ENCODE measurements around the gene MYO3B. TPM values are rescaled to one million over a fixed set of nuclear protein-coding genes. Genes with fewer than 3 reads are reported as not detected.

The MYO3B gene
- total and polyA plus RNA-seq, 2 of the 8 experiments (the other 6 are each of a cell fraction or from before 2014, with no cell fraction given): 0.17 to 0.19 TPM

DNA sequence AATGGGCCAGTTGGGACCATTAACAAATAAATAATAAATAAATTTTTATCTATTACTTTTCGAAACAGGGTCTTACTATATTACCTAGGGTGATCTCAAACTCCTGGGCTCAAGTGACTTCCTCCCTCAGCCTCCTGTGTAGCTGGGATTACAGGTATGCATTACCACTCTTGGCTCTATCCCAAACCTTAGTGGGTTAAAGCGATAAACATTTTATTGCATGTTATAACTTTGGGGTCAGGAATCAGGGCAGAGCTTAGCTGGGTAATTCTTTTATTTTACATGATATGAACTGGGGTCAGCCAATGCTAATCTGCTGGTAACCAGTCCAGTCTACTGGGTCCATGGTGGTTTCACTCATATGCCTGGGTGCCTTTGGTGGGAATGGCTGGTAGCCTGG is 127.8 kb downstream of the MYO3B start:
- 84% methylated on average over 2 of the region's 2 CpGs; no CpG with 5 or more reads in 1 of the 2 experiments for WGBS, 2 experiments (ENCODE audit: extremely low coverage in 1 of 2, insufficient coverage in 1 of 2, insufficient read length in 1 of 2, insufficient replicate concordance in 2 of 2, low coverage in 1 of 2, low lambda C conversion rate in 2 of 2, missing lambda C conversion rate in 1 of 2)
- no peak overlapping the region for H4K8ac ChIP-seq (ENCODE audit: extremely low read depth, insufficient read depth, low read length)
- no peak overlapping the region for H3K27ac ChIP-seq (ENCODE audit: low read depth, low read length)
- no peaks in the 10 kb centered on the region for H3K79me1 ChIP-seq (ENCODE audit: low read depth, low read length)
- no peak overlapping the region for H2BK5ac ChIP-seq (ENCODE audit: low read depth, low read length)
- FAIRE-seq (no peak), DNase-seq (ENCODE audit: low read depth in 1 of 2, low spot score in 2 of 2) (no peak)
- no peak overlapping the region for H3K4ac ChIP-seq (replicated peaks; ENCODE audit: insufficient read length, low read depth, low read length)
- H2BK12ac ChIP-seq (ENCODE audit: low read depth, low read length): no peak overlapping the region
- H4K5ac ChIP-seq (ENCODE audit: insufficient read length, low read depth, low read length): no peak overlapping the region
- no peak overlapping the region for H2AK5ac ChIP-seq (ENCODE audit: low read depth, low read length)
- no peak overlapping the region for H3K9ac ChIP-seq (replicated peaks in 1 of 4; ENCODE audit: extremely low read depth in 1 of 4, low read depth in 3 of 4, low read length in 3 of 4)
- H3K14ac ChIP-seq (ENCODE audit: insufficient read length): no peak overlapping the region
- no peaks in the 10 kb centered on the region for H3K23me2 ChIP-seq (ENCODE audit: low read depth, low read length)
- no peak overlapping the region for H2BK15ac ChIP-seq (ENCODE audit: low read length)
- H3K4me2 ChIP-seq (ENCODE audit: insufficient read depth in 1 of 2, low read depth in 2 of 2, low read length in 2 of 2): no peak overlapping the region
- no peak overlapping the region for H4K91ac ChIP-seq (replicated peaks; ENCODE audit: insufficient read length, low read length)
- H3K56ac ChIP-seq (replicated peaks; ENCODE audit: insufficient read length, low read depth, low read length): no peak overlapping the region
- H2BK20ac ChIP-seq (ENCODE audit: low read length): no peak overlapping the region; the same call in 1 of the 2 replicates
- H2AFZ ChIP-seq (ENCODE audit: low read length): no peak overlapping the region
- H4K20me1 ChIP-seq (replicated peaks in 1 of 2; ENCODE audit: control insufficient read depth in 1 of 2, insufficient read depth in 2 of 2, low read length in 2 of 2): no peaks in the 10 kb centered on the region
- no peak overlapping the region for H3K23ac ChIP-seq (ENCODE audit: insufficient read length)
- no peaks in the 10 kb centered on the region for H3K79me2 ChIP-seq (ENCODE audit: control insufficient read depth in 1 of 2, insufficient read depth in 2 of 2, low read length in 2 of 2)
- no peaks in the 10 kb centered on the region for H3K9me3 ChIP-seq (ENCODE audit: insufficient read depth in 2 of 2, low read depth in 1 of 2, low read length in 1 of 2)
- ChIA-PET POLR2A (ENCODE audit: partially characterized antibody) (no interaction called here), CTCF (ENCODE audit: partially characterized antibody) (interaction anchor here (0.5 to 2.3 kb wide), 4 partner anchors 13 to 103 kb away, joined by 3 to 9 read pairs (median 6); no protein-coding TSS in a partner anchor)
- H3K4me1 ChIP-seq (replicated peaks in 1 of 4; ENCODE audit: control insufficient read depth in 3 of 4, insufficient read depth in 4 of 4, low read length in 3 of 4): no peaks in the 10 kb centered on the region; a peak in 1 of 7 replicates
- H3K18ac ChIP-seq (ENCODE audit: extremely low read depth, low read length): no peak overlapping the region
- no peaks in the 10 kb centered on the region for H3K36me3 ChIP-seq (ENCODE audit: control insufficient read depth in 2 of 4, insufficient read depth in 4 of 4, low read length in 3 of 4)
- no peak overlapping the region for H3K4me3 ChIP-seq (ENCODE audit: extremely low read depth in 1 of 4, insufficient read depth in 2 of 4, low read depth in 3 of 4, low read length in 4 of 4)
- TF ChIP-seq TCF12 (IDR thresholded peaks at IDR 0.05; ENCODE audit: low read depth, low read length): no peak
- TF ChIP-seq EP300 (IDR thresholded peaks at IDR 0.05; ENCODE audit: borderline replicate concordance in 1 of 2, low read depth in 2 of 2, low read length in 2 of 2): no peak
- H2BK120ac ChIP-seq (replicated peaks; ENCODE audit: low read depth, low read length): no peak overlapping the region
- H3K27me3 ChIP-seq (replicated peaks in 1 of 4; ENCODE audit: control insufficient read depth in 3 of 4, extremely low read depth in 1 of 4, insufficient read depth in 3 of 4, low read length in 3 of 4): no peaks in the 10 kb centered on the region
